GM19099 (cell line): ENCODE measurements around the gene GUK1.

Experiments
- POLR2A ChIP-seq: IDR thresholded peaks from 3 replicates; pipeline ENCODE4 v1.6.1; 2011; ENCODE audit warnings: low read depth; ENCODE audit not compliant: insufficient read length; ENCODE audit errors: extremely low read depth

The GUK1 gene

DNA sequence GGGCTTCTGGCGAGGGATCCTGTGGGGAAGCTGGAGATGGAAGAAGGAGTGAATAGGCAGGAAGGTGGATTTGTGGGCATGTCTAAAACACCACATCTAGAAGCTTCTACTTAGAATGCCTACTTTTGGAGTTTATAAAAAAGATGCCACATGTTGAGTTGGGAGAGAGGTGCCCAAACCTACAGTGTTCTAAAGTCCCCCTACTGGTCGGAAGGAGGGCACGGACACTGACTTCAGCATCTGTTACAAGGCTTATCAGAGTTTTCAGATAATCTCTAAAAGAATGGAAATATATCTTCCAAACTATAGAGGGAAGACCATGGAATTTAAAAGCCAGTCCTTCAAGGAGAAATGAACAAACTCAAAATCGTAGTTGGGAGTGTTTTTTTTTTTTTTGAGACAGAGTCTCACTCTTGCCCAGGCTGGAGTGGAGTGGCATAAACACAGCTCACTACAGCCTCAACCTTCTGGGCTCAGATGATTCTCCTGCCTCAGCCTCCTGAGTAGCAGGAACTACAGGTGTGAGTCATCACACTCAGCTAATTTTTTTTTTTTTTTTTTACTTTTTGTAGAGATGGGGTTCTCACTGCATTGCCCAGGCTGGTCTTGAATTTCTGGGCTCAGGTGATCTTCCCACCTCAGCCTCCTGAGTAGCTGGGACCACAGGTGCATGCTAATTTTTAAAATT, 40.3 kb downstream of the GUK1 start:
- no peak for TF ChIP-seq POLR2A

DNA sequence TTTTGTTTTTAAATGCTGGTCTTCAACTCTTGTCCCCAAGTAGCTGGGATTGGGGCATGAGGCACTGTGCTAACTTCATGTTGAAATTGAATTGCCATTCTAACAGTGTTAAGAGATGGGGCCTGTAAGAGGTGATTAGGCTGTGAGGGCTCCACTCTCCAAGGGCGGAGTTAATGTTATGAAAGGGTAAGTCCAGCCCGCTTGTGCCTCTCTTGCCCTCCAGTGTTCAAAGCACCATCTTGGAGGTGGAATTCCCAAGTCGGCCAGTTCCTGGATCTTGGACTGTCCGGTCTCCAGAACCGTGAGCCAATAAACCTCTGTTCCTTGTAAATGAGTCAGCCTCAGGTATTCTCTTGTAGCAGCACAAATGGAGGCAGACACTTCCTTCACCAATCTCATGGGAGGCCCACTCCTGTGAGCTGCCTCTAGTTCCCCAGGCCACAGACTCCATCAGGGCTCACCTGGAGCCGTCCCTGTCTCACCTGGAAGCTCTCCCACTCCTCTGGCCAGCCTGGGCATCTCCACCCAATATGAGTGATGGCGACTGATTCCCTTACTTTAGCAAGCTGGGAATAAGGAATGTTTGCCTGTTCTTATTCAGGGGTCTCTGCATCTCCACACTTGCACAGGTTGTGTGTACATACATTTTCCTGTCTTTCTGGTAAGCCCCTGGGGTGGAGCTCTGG, 41.0 kb downstream of the GUK1 start:
- TF ChIP-seq POLR2A, result no peak

DNA sequence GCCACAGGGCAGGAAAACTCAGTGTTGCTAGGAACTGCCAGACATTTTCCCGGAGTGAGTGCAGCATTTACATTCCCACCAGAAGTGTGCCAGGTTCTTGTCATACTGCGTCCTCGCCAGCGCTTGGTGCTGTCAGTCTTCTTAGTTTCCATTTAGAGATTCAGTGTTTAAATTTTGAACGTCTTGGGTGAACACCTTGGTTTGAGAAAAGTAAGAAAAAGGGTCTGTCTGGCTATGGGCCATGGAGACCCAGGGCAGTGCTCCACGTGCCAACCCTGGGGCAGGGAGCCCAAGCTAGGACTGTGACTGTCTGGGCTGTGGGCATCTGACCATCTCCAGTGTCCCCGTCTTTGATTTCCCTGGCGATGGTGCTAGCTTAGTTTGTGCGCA, 41.6 kb downstream of the GUK1 start:
- no peak for TF ChIP-seq POLR2A

DNA sequence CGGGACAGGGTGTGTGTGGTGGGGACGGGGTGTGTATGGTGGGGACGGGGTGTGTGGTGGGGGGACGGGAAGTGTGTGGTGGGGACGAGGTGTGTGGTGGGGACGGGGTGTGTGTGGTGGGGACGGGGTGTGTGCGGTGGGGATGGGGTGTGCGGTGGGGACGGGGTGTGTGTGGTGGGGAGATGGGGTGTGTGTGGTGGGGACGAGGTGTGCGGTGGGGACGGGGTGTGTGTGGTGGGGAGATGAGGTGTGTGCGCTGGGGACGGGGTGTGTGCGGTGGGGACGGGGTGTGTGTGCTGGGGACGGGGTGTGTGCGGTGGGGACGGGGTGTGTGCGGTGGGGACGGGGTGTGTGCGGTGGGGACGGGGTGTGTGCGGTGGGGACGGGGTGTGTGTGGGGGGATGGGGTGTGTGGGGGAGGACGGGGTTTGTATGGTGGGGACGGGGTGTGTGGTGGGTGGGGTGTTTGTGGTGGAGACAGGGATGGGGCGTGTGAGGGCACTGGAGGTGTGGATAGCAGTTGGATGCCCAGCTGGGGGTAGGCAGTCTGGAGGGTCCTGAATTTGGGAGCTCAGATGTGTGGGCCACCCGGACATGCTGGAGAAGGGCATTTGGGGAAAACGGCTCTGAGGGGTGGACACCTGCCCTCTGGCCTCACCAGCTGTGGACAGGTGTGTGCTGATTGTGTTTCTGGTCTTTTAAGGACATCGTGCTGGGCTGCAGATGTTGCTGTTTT, 42.4 kb downstream of the GUK1 start:
- TF ChIP-seq POLR2A, result no peak

DNA sequence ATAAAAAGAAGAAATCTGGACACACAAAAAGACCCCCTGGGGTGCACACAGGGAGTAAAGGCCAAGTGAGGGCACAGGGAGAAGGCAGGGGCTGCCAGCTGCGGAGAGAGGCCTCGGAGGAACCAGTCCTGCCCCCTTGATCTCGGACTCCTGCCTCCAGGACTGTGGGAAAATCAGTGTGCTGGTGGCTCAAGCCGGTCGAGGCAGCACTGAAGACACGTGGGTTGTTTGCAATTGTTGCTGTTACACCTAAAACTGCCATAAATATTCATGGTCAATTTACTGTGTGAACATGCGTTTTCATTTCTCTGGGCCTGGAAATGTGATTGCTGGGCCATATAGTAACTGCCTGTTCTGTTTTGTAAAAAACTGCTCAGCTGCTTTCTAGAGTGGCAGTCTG, 44.1 kb downstream of the GUK1 start:
- no peak for TF ChIP-seq POLR2A

DNA sequence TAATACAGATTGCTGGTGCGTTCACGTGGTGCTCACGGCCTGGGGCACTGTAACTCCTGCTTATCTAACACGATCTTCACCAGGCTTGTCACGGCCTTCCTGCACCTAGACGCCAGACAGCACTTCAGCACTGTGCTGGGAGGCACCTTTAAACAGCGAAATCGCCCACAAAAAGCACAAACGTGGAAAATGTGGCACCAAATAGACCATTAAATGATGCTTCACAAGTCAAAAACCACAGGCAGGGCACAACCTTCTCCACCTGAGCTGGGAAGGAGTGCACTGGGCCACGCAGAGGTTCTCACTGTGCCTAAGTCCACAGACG, 45.5 kb downstream of the GUK1 start:
- TF ChIP-seq POLR2A, result no peak

DNA sequence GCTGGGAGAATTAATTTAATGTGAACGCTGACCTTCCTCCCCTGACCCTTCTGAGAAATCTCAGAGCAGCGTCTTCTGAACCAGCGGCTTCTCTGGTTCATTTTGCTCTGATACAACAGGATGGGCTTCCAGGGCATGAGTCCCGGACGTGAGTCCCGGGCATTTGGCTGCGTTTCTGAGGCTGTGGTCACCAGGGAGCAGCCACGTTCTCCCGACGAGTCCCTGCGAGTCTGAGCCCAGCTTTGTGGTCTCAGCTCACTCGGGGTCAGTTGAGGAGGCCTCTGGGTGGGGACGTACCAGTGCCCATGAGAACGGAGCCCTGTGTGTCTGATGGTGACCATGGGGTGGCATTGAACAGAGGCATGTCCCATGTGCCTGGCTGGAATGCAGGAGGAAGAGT, 50.1 kb downstream of the GUK1 start:
- no peak for TF ChIP-seq POLR2A

DNA sequence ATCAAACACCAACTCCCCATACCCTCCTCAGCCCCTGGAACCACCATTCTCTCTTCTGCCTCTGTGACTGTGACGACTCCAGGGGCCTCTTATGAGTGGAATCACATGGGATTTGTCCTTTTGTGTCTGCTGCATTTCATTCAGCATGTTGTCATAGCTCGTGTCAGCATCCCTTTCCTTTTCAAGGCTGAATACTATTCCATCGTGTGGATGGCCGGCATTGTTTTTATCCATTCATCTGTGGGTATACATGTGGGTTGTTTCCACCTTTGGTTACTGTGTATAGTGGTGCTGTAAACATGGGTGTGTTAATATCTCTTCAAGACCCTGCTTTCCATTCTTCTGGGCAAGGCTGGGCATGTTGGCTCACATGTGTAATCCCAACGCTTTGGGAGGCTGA, 50.7 kb downstream of the GUK1 start:
- TF ChIP-seq POLR2A, result no peak

DNA sequence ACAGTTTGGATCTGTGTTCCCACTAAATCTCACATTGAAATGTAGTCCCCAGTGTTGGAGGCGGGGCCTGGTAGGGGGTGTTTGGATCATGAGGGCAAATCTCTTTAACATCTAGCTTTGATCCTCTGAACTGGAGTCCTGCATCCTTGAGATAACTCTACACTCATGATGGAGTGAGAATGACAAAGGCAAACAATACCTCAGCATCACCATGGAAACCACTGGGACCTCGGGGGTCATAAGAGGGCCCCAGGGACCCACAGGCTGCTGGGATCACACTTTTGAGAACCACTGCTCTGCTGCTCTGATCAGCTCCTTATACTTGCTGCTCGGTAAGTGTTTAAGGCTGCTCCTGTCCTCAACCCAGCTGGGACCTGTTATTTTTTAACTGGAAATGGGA, 54.4 kb downstream of the GUK1 start:
- no peak for TF ChIP-seq POLR2A

DNA sequence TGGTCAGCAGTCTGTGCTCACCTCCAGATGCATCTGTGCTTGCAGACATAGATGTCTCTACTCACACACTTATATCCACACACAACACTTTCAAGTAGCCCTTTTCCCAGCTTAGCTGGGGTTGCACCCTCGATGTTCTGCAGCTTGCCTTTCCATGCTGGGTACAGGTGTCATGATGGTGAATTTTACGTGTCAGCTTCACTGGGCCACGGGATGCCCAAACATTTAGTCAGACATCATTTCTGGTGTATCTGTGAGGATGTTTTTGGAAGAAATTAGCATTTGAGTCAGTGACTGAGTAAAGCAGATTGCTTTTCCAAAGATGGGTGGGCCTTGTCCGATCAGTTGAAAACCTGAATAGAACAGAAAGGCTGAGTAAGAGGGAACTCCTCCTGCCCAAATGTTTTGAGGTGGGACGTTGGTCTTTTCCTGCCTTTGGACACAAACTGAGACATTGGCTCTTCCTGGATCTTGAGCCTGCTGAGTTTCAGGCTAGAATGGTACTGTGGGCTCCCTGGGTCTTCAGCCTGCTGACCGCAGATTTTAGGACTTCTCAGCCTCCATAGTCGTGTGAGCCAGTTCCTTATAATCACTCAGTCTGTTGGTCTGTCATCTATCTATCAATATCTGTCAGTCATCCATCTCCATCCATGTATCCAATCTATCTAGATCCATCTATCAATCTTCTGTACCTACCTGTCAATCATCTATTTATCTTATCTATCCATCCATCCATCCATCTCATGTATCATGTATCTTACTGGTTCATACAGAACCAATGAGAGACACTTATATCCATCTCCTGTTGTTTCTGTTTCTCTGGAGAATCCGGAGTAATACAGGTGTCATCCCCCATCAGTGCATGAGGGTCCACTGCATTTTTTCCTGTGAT, 55.1 kb downstream of the GUK1 start:
- no peak for TF ChIP-seq POLR2A

DNA sequence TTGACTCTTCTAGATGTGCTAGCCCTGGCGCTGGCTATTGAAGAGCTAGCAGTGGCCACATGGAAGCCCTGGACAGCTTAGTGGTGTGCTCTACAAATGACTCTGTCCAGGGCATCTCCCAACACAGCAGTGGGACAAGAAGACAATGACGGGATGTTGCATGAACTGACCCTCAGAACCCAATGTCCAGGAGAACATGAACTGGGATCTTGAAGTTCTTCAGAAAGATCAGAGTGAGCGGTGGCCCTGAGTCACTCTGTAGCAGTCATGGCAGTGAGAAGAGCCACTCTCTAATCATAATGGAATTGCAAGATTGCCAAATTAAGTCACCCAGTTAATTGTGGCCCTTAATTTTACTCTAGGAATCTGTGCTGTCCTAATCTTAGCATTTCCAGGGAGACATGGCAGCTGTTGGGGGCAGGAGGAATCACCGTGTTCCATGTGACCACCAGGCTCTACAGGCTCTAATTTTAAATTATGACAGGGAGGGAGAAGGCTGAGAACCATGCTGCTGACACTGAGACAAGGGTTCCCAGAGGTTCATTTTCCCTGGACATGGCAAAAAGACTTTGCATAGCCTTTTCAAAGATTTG, 57.6 kb downstream of the GUK1 start:
- TF ChIP-seq POLR2A, result no peak
